GM21786 (cell line): ENCODE measurements around the gene LRRC43.
"Not testable (repeated sequence)": the region's sequence is repeated elsewhere in the genome, so short reads cannot be mapped to it uniquely, and the experiment has no call there.

ENCODE experiments used
- ATAC-seq: cut with Tn5 transposase; IDR thresholded peaks from one replicate; pipeline ENCODE4 v1.9.1; 2021; ENCODE audit not compliant: unreplicated experiment

Gene LRRC43

GRCh38 chr12:122155705-122156104 is 27.2 kb upstream of the LRRC43 start:
- no peak for ATAC-seq

GRCh38 chr12:122158700-122159285 is 24.1 kb upstream of the LRRC43 start:
- ATAC-seq = no peak

GRCh38 chr12:122159882-122160281 is 23.0 kb upstream of the LRRC43 start:
- no peak for ATAC-seq

GRCh38 chr12:122160761-122161160 is 22.2 kb upstream of the LRRC43 start:
- no peak for ATAC-seq

- ATAC-seq = no peak
Observed at GRCh38 chr12:122161682-122162081, 21.2 kb upstream of the LRRC43 start.

GRCh38 chr12:122162976-122163375 is 19.9 kb upstream of the LRRC43 start:
- ATAC-seq = no peak

GRCh38 chr12:122166422-122167349 is 16.2 kb upstream of the LRRC43 start:
- no peak for ATAC-seq

GRCh38 chr12:122167356-122167925 is 15.5 kb upstream of the LRRC43 start:
- no peak for ATAC-seq

GRCh38 chr12:122168492-122168891 is 14.4 kb upstream of the LRRC43 start:
- ATAC-seq = no peak

- ATAC-seq = no peak
Observed at GRCh38 chr12:122171399-122171798, 11.5 kb upstream of the LRRC43 start.

GRCh38 chr12:122172262-122172939 is 10.5 kb upstream of the LRRC43 start:
- no peak for ATAC-seq

- ATAC-seq = no peak
Observed at GRCh38 chr12:122174155-122174845, 8.6 kb upstream of the LRRC43 start, which contains the start of gene IL31. TSS of gene IL31 (minus strand) at chr12:122174221. CDS start at chr12:122174172, 49 bp downstream.

GRCh38 chr12:122176473-122176872 is 6.5 kb upstream of the LRRC43 start:
- not testable (repeated sequence) for ATAC-seq

- ATAC-seq = no peak
Observed at GRCh38 chr12:122183588-122183940, 641 bp downstream of the LRRC43 start.

GRCh38 chr12:122184517-122184916 is 1.6 kb downstream of the LRRC43 start:
- no peak for ATAC-seq

- ATAC-seq = no peak
Observed at GRCh38 chr12:122185079-122185478, 2.2 kb downstream of the LRRC43 start.

GRCh38 chr12:122185494-122186082 is 2.7 kb downstream of the LRRC43 start:
- ATAC-seq = no peak

GRCh38 chr12:122187466-122187865 is 4.5 kb downstream of the LRRC43 start:
- ATAC-seq = no peak

GRCh38 chr12:122189626-122190475 is 6.9 kb downstream of the LRRC43 start:
- no peak for ATAC-seq
